SKM-1 treated with dmso at 0.1 percent for 144 hours (cell line): ENCODE results near the gene ANAPC1.
"Not testable (repeated sequence)": the region's sequence is repeated elsewhere in the genome, so short reads cannot be mapped to it uniquely, and the experiment has no call there.

Experiments
- DNase-seq: peaks from one replicate; lab custom pipeline; 2025; ENCODE audit not compliant: unreplicated experiment; lab: John Stamatoyannopoulos, UW

Gene ANAPC1

DNA sequence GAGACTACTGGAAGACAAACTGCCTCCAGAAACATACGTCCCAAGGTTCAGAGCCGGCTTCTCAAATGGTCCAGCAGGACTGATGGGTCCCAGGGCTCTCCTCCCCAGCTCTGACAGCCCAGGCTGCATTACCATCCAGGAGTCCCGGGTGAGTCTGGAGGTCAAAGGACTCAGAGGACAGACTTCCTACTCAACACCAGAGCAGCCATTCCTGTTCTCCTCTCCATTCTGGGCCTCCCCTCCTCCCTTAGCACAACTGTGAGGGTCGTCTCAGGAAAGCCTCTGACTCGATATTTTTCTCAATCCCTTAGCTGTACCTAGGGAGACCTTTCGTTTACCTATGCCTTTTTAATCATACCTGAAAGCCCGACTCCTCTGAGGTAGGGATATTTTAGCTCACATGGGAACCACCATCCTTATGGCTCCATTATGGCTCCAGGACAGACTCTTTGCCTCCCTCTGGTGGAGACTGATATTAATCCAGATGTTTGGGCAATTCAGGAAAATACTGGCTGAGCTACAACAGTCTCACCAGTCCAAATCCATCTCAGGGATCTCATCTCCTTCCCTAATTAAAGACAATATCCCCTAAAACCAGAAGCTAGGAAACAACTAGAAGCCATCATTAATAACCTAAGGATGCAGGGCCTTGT, 70.9 kb downstream of the ANAPC1 start:
- DNase-seq: not testable (repeated sequence)

DNA sequence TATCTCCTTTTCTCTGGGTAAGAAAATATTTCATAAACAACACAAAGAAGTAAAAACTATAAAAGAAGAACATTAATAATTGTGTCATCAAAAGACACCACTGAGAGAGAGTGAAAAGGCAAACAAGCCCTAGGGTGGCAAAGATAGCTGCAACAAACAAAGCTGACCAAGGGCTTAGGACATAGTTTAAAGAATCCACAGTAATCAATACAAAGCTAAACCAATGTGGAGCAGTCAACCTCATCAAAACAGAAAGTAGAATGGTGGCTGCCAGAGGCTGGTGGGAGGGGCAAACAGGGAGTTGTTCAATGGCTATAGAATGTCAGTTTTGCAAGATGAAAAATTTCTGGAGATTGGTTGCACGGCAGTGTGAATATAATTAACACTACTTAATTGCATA, 93.4 kb downstream of the ANAPC1 start:
- DNase-seq: not testable (repeated sequence)

GRCh38 chr2:111784081-111784480, 99.9 kb downstream of the ANAPC1 start:
- not testable (repeated sequence) for DNase-seq

GRCh38 chr2:111782195-111782594, 101.8 kb downstream of the ANAPC1 start:
- DNase-seq: not testable (repeated sequence)

DNA sequence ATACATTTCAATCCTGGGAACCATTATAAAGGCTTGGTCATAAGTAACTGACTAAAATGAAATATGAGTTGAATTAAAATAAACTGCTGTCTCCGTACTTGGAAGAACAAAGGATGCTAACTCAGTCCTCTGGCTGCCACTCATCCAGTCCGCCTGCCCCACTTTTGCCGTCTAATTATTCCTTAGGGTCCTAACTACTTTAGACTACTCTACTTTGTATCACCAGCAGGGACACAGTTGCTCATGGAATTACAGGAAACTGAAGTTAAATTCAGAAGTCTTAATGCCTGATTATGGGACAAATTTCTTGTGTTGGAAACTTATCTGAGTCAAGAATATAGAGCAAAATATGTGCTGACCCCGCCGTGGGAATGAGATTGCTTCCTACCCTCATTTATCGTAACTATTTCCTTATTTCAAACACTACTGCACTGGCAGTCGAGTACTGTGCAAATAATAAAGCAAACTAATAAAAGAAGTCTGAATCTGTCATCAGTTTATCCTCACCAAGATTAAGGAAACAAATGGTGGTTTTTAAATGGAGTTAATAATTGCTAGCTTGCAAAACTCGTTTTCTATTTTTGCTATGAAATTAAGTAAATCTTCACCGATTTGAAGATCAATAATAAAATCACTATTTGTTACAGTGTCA, 102.4 kb downstream of the ANAPC1 start:
- DNase-seq: not testable (repeated sequence)

- not testable (repeated sequence) for DNase-seq
Observed at GRCh38 chr2:111777155-111777554, 106.8 kb downstream of the ANAPC1 start.

- DNase-seq: not testable (repeated sequence)
Observed at GRCh38 chr2:111776296-111776695, 107.7 kb downstream of the ANAPC1 start.

- peak; percentile 6 for DNase-seq
Observed at GRCh38 chr2:111772180-111772579, 111.8 kb downstream of the ANAPC1 start.

DNA sequence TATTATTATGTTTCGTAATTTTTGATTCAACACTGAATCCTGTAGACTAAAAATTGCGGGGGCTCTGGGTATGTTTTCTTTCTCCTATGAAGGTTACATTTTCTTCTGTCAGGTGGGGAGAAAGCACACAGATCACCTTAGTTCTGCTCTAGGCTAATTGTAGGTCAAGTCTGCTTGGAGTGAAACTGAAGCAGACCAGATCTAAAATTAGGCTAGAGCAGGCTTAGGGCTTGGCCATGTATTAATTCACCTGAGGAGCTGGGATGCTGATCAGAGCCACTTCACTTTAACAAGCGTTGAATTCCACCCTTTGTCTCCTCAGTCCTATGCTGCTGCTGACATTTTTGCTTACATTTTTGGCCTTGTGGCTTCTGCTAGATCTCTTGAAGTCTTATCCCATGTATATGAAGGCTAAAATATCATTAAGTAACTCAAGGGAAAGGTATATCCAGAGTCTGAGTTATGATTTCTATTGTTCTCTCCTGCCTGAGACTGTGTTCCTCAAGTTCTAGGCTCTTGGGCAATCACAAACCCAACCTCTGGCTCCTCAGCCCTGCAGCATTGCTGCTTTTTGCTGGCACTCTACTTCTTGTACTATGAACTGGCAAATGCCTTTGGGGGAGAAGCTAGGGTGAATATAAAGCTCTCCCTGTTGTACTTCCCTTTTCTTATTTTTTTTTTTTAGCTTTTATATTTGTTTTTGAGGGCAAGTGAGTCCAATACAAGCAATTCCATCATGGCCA, 112.9 kb downstream of the ANAPC1 start:
- DNase-seq: not testable (repeated sequence)

DNA sequence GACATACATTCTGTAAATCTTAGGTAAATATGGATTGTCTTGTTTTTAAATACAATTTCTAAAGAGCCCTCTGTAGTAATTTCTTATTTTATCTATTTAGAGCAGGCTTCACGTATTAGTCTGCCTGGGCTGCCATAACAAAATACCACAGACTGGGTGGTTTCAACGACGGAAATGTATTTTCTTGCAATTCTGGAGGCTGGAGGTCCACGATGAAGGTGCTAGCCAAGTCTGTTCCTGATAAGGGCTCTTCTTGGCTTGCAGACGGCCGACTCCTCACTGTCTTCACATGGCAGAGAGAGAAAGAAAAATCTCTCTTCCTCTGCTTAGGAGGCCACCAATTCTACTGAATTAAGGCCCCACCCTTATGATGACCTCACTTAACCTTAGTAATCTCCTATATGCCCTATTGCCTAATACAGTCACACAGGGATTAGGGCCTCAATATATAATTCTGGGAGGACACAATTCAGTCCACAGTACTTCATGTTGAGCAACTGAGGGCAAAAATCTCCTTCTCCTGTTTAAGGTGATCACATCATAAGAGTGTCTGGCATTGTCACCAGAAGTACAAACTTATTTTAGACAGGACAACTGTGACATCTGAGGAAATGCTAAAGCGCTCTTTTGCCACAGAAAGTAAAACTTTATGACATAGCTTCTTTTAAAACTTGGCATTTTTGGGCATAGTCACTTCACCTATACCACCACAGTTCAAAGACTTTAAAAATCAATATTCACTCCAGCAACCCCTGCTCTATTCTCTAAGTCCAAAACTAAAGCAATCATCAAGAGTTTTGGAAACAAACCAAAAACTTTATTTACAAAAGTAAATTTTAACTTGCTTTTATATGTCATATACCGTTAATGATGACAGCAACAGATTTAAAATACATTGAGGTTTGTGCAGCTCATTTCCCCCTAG, 115.5 kb downstream of the ANAPC1 start:
- DNase-seq: not testable (repeated sequence)

DNA sequence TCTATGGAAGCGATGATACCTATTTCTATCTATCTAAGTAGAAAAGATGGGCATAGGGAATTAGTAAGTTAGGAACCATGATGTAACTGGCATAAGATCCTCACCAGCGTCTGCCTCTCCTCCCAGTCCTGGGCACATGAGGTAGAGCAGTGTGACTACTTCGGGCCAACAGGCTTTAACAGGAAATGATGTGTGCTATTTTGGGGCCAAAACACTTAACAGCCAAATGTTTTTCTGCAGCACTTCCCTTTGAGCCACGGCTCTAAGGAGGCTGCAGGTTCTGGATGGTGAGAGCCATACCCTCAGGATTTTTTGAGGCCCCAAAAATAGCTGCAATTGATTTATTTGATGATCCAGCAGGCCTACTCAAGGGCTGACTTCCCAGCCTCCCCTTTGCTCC, 116.9 kb downstream of the ANAPC1 start:
- DNase-seq: peak; percentile 5

DNA sequence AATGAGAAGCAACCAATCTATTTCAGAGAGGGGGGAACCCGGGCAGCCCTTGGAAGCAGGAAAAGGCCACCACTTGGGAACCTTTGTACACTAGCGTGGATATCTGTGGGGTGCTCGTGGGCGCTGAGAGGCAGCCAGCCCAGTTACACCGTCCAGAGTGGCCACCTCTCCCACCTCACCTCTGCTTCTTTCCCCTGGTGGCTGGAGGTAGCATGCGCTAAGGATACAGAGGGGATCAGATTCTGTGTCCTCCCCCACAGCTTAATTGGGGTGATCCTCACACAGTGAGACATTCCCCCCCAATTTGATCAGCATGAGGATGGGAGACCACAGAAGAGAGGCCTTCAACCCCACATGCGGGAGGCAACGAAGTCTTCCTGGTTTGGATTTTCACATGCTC, 117.7 kb downstream of the ANAPC1 start:
- DNase-seq: not testable (repeated sequence)

DNA sequence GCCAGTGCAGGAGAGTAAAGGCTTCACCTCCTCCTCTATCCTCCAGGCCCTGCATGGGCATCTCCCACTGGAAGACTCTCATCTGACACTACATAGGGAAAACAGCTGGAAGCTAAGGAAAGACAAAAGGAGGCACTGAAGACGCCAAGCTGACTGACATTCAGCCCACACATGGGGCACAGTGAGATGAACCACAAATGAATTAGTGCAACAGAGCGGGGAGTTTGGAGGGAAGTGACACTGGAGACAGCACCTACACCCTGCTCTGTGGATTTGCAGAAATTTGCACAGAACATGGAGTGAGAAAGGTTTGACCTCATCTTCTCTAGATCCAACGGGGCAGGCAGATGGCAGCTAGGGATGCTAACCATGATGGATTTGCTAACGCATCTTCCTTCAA, 119.8 kb downstream of the ANAPC1 start:
- DNase-seq: not testable (repeated sequence)

- not testable (repeated sequence) for DNase-seq
Observed at GRCh38 chr2:111760697-111761284, 123.2 kb downstream of the ANAPC1 start.

- not testable (repeated sequence) for DNase-seq
Observed at GRCh38 chr2:111752533-111752932, 131.5 kb downstream of the ANAPC1 start.

DNA sequence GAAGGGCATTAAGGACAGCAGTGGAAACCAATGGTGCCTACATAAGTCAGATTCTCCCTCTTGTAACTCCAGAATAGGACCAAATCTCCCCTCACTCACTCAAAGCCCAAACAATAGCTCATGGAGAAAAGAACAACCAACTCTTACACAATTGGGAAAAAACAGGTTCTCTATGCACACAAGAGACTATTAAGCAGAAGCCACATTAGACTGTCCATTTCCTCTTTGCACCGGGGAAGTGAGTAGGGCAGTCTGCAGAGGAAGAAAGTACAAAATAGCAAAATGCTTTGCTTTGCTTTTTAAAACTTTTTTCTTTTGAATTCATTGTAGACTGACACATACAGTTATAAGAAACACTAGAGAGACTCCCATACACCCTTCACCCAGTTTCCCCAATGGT, 133.4 kb downstream of the ANAPC1 start:
- not testable (repeated sequence) for DNase-seq

GRCh38 chr2:111748429-111748828, 135.6 kb downstream of the ANAPC1 start:
- DNase-seq: not testable (repeated sequence)

GRCh38 chr2:111747410-111748115, 136.4 kb downstream of the ANAPC1 start:
- not testable (repeated sequence) for DNase-seq

DNA sequence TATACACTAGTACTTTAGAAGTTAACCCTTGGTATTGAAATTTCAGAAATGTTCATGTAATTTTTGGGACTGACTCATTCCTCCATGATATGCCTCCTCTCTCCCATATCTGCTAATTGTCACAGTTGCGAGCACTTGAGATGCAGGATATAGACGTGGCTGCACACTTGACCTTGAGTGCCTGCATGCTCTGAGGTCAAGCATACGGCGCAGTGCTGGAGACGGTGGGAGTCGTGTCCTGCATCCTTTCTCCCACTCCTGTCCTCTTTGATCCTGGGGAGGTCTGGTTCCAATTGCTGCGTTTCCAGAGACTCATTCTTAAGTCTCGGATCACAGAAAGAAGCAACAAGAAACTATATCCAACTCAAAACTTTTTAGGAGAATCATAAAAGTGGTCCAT, 139.2 kb downstream of the ANAPC1 start:
- DNase-seq: not testable (repeated sequence)

DNA sequence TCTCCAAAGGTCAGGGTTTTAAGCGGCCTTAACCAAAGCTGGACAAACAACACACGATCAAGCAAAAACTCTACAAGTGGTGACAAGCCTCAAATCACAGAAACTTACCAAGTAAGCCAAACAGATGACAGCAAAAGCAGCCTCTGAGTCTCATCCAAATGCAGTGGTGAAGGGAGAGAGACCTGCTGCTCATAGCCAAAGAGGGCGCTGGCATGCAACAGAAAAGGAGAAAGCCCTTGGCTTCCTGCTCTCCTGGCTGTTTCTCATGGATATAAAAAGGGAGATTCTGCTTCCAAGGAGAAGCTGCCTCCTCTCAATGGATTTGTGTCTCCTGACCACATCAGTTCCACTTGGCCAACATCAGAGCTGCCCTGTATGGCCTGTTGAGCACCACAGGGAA, 142.5 kb downstream of the ANAPC1 start:
- DNase-seq: not testable (repeated sequence)
